IMR-90 (cell line): Measurements from ENCODE around the gene DIP2A.

Source experiments
- BHLHE40 ChIP-seq: fragments of 150-350 bp; IDR thresholded peaks from 2 replicates; pipeline ENCODE4 v1.6.1; 2016; ENCODE audit warnings: mild to moderate bottlenecking, low read depth, low read length
- CTCF ChIP-seq: conservative IDR thresholded peaks from 2 replicates; pipeline ENCODE4 v1.5.1; 2012; ENCODE audit warnings: mild to moderate bottlenecking, low read depth, low read length, improper control_type of control experiment
- ELK1 ChIP-seq: fragments of 150-350 bp; IDR thresholded peaks from 2 replicates; pipeline ENCODE4 v1.6.1; 2016; ENCODE audit warnings: low read depth, mild to moderate bottlenecking, low read length, moderate library complexity, borderline replicate concordance
- FOS ChIP-seq: fragments of 150-350 bp; IDR thresholded peaks from 2 replicates; pipeline ENCODE4 v1.6.1; 2016; ENCODE audit warnings: low read depth, low read length
- MAFK ChIP-seq: IDR thresholded peaks from 2 replicates; pipeline ENCODE4 v1.6.1; 2012; ENCODE audit warnings: low read depth, low read length, improper control_type of control experiment
- MAZ ChIP-seq: IDR thresholded peaks from 2 replicates; pipeline ENCODE4 v1.6.1; 2012; ENCODE audit warnings: low read depth, mild to moderate bottlenecking, low read length, improper control_type of control experiment, moderate library complexity, borderline replicate concordance
- MXI1 ChIP-seq: IDR thresholded peaks from 2 replicates; pipeline ENCODE4 v1.6.1; 2012; ENCODE audit warnings: low read depth, mild to moderate bottlenecking, low read length, moderate library complexity, borderline replicate concordance
- POLR2A ChIP-seq: IDR thresholded peaks from 2 replicates; pipeline ENCODE4 v1.6.1; 2012; ENCODE audit warnings: mild to moderate bottlenecking, low read depth, low read length
- RAD21 ChIP-seq: IDR thresholded peaks from 2 replicates; pipeline ENCODE4 v1.6.1; 2012; ENCODE audit warnings: low read length, improper control_type of control experiment
- SMC3 ChIP-seq: fragments of 150-350 bp; IDR thresholded peaks from 2 replicates; pipeline ENCODE4 v1.6.1; 2016; ENCODE audit warnings: low read depth, mild to moderate bottlenecking, antibody characterized with exemption, low read length, moderate library complexity

DNA sequence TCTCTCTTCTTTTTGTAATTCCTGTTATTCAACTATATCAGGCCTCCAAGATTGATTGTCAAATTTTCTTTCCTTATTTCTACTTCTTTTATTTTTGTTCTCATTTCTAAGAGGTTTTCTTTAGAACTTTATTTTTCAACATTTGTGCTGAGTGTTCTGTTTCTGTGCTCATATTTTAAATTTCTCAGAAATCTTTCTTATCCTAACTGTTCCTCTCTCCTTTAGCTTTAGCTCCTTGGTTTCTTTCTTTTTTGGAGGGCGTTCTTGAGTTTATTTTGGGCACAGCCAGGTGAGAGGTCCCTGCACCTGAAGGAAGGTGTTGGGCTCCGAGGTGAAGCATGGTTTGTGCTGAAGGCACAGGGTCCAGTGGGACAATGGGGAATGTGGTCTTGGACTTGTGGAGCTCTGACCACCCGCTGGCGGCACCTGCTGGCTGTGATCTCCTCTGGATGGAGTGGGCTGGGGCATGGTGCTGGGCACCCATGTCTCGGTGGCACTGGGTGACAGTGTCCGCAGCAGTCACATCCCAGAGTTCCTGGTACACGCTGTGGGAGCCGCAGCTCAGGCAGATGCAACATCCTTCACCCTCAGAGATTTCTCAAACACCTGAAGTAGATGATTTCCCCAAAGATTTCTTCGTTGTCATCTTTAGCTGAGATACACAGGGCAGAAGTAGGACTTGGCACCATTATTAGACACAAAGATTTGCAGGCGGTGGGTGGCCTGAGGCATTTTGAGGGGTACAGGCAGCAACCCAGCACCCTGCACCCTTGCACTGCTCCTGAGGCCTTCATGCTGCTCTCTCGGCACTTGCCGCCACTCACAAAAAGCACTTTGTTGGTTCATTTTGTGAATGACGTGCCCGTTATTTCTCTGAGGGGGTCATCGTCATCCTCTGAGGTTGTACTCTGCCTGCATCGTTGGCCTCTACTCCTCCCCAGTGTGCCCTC is 38.2 kb upstream of the DIP2A start:
- no peak for TF ChIP-seq CTCF
- no peak for TF ChIP-seq BHLHE40
- TF ChIP-seq FOS: no peak
- TF ChIP-seq MAZ: no peak
- no peak for TF ChIP-seq POLR2A
- TF ChIP-seq MAFK: no peak
- no peak for TF ChIP-seq ELK1
- no peak for TF ChIP-seq SMC3
- TF ChIP-seq MXI1: no peak
- no peak for TF ChIP-seq RAD21
